GM10266 (cell line): ENCODE measurements around the gene PGBD1.

ENCODE experiments used
- DNase-seq: peaks from one replicate; pipeline ENCODE4 v3.0.0; 2012; ENCODE audit errors: extremely low spot score
- CTCF ChIP-seq: IDR thresholded peaks from 2 replicates; pipeline ENCODE4 v1.5.1; 2012; ENCODE audit warnings: mild to moderate bottlenecking, low read depth; ENCODE audit not compliant: control insufficient read depth, insufficient read depth; ENCODE audit errors: missing control alignments

Gene PGBD1

GRCh38 chr6:28257042-28257441 is 24.3 kb upstream of the PGBD1 start:
- TF ChIP-seq CTCF = no peak
- DNase-seq = no peak

DNA sequence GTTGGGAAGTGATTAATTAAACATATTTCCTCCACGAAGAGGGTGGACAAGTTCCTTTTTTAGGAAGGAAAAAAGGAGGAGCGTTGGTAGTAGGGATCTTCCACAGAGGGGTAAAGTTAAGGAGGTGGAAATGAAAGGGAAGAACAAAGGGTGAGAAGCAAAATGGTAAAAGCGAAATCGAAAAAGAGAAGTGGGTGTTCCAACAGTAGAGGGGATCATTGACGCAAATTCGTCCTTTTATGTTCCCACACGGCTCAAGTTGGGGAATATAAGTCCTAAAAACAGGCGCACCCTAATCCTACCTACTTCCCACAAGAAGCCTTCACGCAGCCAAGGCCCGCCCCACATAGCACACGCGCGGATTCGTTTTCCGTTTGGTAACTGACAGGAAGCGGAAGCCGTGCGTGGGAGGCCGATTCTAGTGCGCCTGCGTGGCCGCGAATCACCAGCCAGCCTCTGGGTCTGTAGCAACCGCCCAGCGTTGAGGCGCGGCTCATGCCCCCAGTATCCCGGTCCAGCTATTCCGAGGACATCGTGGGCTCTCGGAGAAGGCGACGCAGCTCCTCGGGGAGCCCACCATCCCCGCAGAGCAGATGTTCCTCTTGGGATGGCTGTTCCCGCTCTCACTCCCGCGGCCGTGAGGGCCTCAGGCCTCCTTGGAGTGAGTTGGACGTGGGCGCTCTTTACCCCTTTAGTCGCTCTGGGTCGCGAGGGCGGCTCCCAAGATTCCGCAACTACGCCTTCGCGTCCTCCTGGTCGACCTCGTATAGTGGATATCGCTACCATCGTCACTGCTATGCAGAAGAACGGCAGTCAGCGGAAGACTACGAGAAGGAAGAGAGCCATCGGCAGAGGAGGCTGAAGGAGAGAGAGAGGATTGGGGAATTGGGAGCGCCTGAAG is 22.2 kb upstream of the PGBD1 start, which contains the start of gene NKAPL:
TSS of gene NKAPL (plus strand) at position 421 of the 901 bp plus-strand sequence. CDS start at position 496, 75 bp downstream.
- DNase-seq = no peak
- TF ChIP-seq CTCF = no peak

GRCh38 chr6:28263922-28264321 is 17.4 kb upstream of the PGBD1 start:
- TF ChIP-seq CTCF = no peak
- DNase-seq = no peak

- no peak for TF ChIP-seq CTCF
- DNase-seq = no peak
Observed at GRCh38 chr6:28264834-28265401, 16.5 kb upstream of the PGBD1 start.

DNA sequence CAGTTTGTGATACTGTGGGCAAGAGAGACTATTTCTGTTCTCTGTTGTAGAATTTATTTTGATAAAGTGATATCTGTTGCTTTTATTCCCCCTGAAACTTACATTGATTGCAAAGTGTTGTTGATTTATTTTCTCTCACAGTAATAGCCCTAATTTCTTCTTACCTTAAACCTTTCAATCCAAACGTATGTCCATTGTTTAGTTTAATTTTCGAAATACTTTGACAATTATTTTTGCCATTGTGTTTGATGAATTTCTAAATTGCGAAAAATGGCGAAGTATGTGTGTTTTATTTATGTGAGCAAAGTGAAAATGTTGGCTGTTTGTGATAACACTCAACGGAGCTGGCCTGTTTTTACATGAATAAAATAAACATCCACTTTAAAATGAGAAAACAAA is 14.8 kb upstream of the PGBD1 start:
- DNase-seq = no peak
- no peak for TF ChIP-seq CTCF

DNA sequence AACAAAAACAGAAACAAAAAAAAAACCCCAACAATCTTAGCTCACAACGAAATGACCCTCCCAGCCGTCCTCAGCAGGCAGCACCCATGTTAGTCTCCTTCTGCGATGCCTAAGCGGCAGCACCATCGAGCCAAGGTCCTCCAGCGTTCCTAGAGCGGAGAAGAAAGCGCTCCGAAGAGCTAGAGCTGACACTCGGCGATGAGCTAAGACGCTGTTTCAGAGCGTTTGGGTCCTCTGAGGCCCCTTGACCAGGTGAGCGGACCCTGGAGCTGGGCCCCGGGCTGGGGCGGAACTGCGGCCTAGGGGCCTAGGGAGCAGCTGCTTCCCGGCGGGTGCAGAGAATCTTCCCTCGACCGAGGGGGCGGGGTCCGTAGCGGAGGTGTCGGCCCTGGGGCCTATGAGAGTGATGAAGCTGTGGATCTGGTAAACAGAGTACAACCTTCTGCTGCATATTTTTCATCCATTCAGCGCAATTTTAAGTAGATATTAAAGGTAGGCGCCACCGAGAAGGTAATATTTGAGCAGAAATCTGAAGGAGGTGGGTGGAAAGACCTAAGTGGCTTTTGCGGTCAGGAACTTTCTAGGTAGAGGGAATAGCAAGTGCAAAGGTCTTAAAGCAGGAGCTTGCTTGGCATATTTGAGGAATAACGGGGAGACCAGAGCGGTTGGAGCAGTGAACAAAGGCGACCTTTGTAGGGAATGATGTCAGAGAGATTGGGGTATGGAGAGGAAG is 14.2 kb upstream of the PGBD1 start, which contains the start of gene ZSCAN26:
TSS of gene ZSCAN26 (plus strand) at position 182 of the 733 bp plus-strand sequence. CDS start 4,777 bp downstream, outside the sequence.
- no peak for TF ChIP-seq CTCF
- peak; percentile 78 for DNase-seq
